Neuronal stem cell (in vitro differentiated cells): ENCODE results near the gene CUX1.

Source experiments
- DNase-seq: peaks from one replicate; pipeline ENCODE4 v3.0.0-alpha.2; 2013; ENCODE audit warnings: low spot score
- H2AFZ ChIP-seq: one replicate; pipeline ENCODE4 v1.6.1; 2013; ENCODE audit warnings: mild to moderate bottlenecking, low read length, inconsistent platforms
- H2AK5ac ChIP-seq: 2 replicates; pipeline ENCODE4 v1.6.1; 2013; ENCODE audit warnings: low read depth, mild to moderate bottlenecking, inconsistent platforms, low read length, moderate library complexity, mixed read lengths
- H2BK120ac ChIP-seq: 2 replicates; pipeline ENCODE4 v1.6.1; 2013; ENCODE audit warnings: low read depth, mild to moderate bottlenecking, inconsistent platforms, low read length, moderate library complexity, mixed read lengths
- H2BK12ac ChIP-seq: one replicate; pipeline ENCODE4 v1.6.1; 2013; ENCODE audit warnings: low read length, inconsistent platforms
- H2BK15ac ChIP-seq: 2 replicates; pipeline ENCODE4 v1.6.1; 2013; ENCODE audit warnings: mild to moderate bottlenecking, low read length, inconsistent platforms, mixed read lengths
- H2BK5ac ChIP-seq: one replicate; pipeline ENCODE4 v1.6.1; 2013; ENCODE audit warnings: inconsistent platforms, mild to moderate bottlenecking, low read length, moderate library complexity
- H3K14ac ChIP-seq: one replicate; pipeline ENCODE4 v1.6.1; 2013; ENCODE audit warnings: low read length, inconsistent platforms
- H3K18ac ChIP-seq: 2 replicates; pipeline ENCODE4 v1.6.1; 2013; ENCODE audit warnings: low read length, inconsistent platforms
- H3K23ac ChIP-seq: 2 replicates; pipeline ENCODE4 v1.6.1; 2013; ENCODE audit warnings: low read depth, mild to moderate bottlenecking, mixed read lengths, low read length, inconsistent platforms; ENCODE audit not compliant: poor library complexity
- H3K27ac ChIP-seq: replicated peaks from 3 replicates; pipeline ENCODE4 v1.5.1; 2013; ENCODE audit warnings: low read length, inconsistent platforms
- H3K27me3 ChIP-seq, 3 experiments: 2 replicates each; pipeline ENCODE4 v1.6.1; 2013; ENCODE audit warnings: low read length in 3 of 3, mild to moderate bottlenecking in 2 of 3, inconsistent platforms in 1 of 3, low read depth in 1 of 3, mixed read lengths in 1 of 3, moderate library complexity in 1 of 3; ENCODE audit not compliant: control insufficient read depth in 3 of 3, insufficient read depth in 3 of 3
- H3K36me3 ChIP-seq, 2 donors: replicated peaks in 1 of 2; 2 replicates each; pipeline ENCODE4 v1.6.1; 2013; ENCODE audit warnings: low read length in 2 of 2; ENCODE audit not compliant: control insufficient read depth in 2 of 2, insufficient read depth in 2 of 2
- H3K4ac ChIP-seq: 2 replicates; pipeline ENCODE4 v1.6.1; 2013; ENCODE audit warnings: inconsistent platforms, mild to moderate bottlenecking, low read length, moderate library complexity
- H3K4me1 ChIP-seq, 2 donors: 1 replicate in 1 of 2; 2 replicates in 1 of 2; pipeline ENCODE4 v1.6.1; 2013; ENCODE audit warnings: low read length in 2 of 2, low read depth in 1 of 2; ENCODE audit not compliant: control insufficient read depth in 2 of 2, insufficient read depth in 1 of 2
- H3K4me2 ChIP-seq: one replicate; pipeline ENCODE4 v1.6.1; 2013; ENCODE audit warnings: mild to moderate bottlenecking, low read length, inconsistent platforms; ENCODE audit not compliant: insufficient read depth, poor library complexity, severe bottlenecking
- H3K4me3 ChIP-seq, 2 donors: 2 replicates each; pipeline ENCODE4 v1.5.1; 2013; ENCODE audit warnings: low read length in 2 of 2, mild to moderate bottlenecking in 2 of 2, inconsistent platforms in 1 of 2, moderate library complexity in 1 of 2
- H3K79me1 ChIP-seq: one replicate; pipeline ENCODE4 v1.6.1; 2013; ENCODE audit warnings: low read depth, mild to moderate bottlenecking, inconsistent platforms, low read length, moderate library complexity
- H3K9ac ChIP-seq: one replicate; pipeline ENCODE4 v1.6.1; 2013; ENCODE audit warnings: mild to moderate bottlenecking, low read depth, low read length, inconsistent platforms; ENCODE audit not compliant: poor library complexity
- H3K9me3 ChIP-seq, 2 donors: replicated peaks in 1 of 2; 2 replicates each; pipeline versions ENCODE3 to v1.6.1; 2013; ENCODE audit warnings: low read length in 2 of 2, mild to moderate bottlenecking in 2 of 2, inconsistent platforms in 1 of 2, low read depth in 1 of 2, mixed read lengths in 1 of 2, moderate library complexity in 1 of 2; ENCODE audit not compliant: control insufficient read depth in 2 of 2, insufficient read depth in 1 of 2
- H4K8ac ChIP-seq: one replicate; pipeline ENCODE4 v1.6.1; 2013; ENCODE audit warnings: low read depth, mild to moderate bottlenecking, inconsistent platforms, low read length, moderate library complexity
- H4K91ac ChIP-seq: one replicate; pipeline ENCODE4 v1.6.1; 2013; ENCODE audit warnings: low read length, low read depth, mild to moderate bottlenecking, inconsistent platforms; ENCODE audit not compliant: poor library complexity
- WGBS, 2 donors: extraction: QIAGEN DNeasy Blood & Tissue Kit; methylation state at CpG; one replicate each; pipeline ENCODE4 v1.1.7; 2013; ENCODE audit warnings: missing lambda C conversion rate in 2 of 2, mixed read lengths in 1 of 2; ENCODE audit not compliant: insufficient read length in 2 of 2, insufficient replicate concordance in 1 of 2; ENCODE audit errors: extremely low coverage in 2 of 2; 5-methylcytosine and 5-hydroxymethylcytosine counted together

CUX1 gene

GRCh38 chr7:102018876-102019275, 201.4 kb downstream of the CUX1 start:
- Histone ChIP-seq H2BK5ac (no peak overlapping the region), H3K4me3 (no peak overlapping the region), H2BK15ac (no peak overlapping the region), H3K79me1 (no peaks in the 10 kb centered on the region), H4K91ac (no peak overlapping the region), H2BK120ac (no peak overlapping the region), H3K9ac (no peak overlapping the region), H4K8ac (no peak overlapping the region), H3K14ac (no peak overlapping the region), H3K4me1 (peaks cover 1 to 8% of the 10 kb centered on the region in 2 donors), H3K4ac (no peak overlapping the region), H2AK5ac (no peak overlapping the region), H3K9me3 (no peaks in the 10 kb centered on the region), H3K27ac (no peak overlapping the region), H3K18ac (no peak overlapping the region), H2AFZ (no peak overlapping the region), H3K27me3 (no peaks in the 10 kb centered on the region), H3K36me3 (peaks cover 3 to 7% of the 10 kb centered on the region in 2 donors), H3K4me2 (no peak overlapping the region), H2BK12ac (no peak overlapping the region), H3K23ac (no peak overlapping the region)
- no peak for DNase-seq
- WGBS, 2 donors: no CpG with 5 or more reads among the region's 12 CpGs

DNA sequence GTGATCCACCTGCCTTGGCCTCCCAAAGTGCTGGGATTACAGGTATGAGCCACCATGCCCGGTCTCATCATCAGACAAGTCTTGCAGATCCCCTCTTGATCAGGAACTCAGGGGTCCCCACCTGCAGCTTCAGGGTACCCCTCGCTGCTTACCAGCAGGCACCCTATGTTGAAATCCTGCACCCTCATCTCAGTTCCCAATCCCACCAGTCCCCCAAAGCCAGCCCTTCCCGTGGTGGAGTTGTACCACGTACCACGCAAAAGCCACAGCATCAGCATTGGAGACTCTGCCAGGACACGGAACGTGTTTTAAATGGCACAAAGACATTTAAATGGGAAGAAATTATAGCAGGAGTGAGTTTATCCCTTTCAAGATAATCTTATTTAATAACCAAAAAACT, 202.0 kb downstream of the CUX1 start:
- Histone ChIP-seq H3K14ac (no peak overlapping the region), H3K27ac (no peak overlapping the region), H3K9ac (no peak overlapping the region), H2AFZ (no peak overlapping the region), H4K91ac (no peak overlapping the region), H3K9me3 (no peaks in the 10 kb centered on the region), H3K36me3 (peaks cover 3 to 7% of the 10 kb centered on the region in 2 donors), H2BK5ac (no peak overlapping the region), H3K4ac (no peak overlapping the region), H2BK120ac (no peak overlapping the region), H4K8ac (no peak overlapping the region), H3K27me3 (no peaks in the 10 kb centered on the region), H2BK15ac (no peak overlapping the region), H3K18ac (no peak overlapping the region), H2BK12ac (no peak overlapping the region), H3K4me2 (no peak overlapping the region), H3K23ac (no peak overlapping the region), H3K79me1 (no peaks in the 10 kb centered on the region), H3K4me3 (no peak overlapping the region), H2AK5ac (no peak overlapping the region), H3K4me1 (peaks cover 0 to 4% of the 10 kb centered on the region in 2 donors)
- WGBS, 2 donors: no CpG with 5 or more reads among the region's 7 CpGs
- no peak for DNase-seq

DNA sequence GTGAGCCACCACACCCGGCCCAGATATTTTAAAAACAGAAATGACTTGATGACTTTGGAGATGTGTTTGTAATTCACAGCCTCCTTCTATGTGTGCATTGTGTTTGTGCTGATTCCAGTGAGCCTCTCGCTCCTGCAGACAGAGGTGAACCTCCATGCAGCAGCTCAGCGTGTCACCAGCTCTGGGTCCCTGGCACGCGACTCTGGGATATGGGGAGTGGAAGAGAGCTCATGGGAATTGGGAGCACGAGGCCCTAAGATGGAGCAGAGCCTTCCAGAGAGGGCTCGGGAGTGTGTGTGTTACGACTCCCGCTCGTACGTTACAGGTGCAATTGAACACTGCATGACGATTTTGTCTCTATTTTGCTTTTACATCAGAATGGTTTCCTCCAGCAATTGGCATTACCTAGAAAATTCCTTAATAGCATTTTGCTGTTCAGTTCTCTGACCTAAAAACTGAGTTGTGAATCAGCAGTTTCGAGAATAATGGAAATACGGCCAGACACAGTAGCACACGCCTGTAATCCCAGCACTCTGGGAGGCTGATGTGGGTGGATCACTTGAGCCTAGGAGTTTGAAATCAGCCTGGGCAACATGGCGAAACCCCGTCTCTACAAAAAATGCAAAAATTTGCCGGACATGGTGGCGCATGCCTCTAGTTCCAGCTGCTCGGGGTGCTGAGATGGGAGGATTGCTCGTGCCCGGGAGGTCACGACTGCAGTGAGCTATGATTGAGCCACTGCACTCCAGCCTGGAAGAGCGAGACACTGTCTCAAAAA, 204.6 kb downstream of the CUX1 start:
- peaks cover 0 to 4% of the 10 kb centered on the region in 2 donors for H3K4me1 ChIP-seq
- no peak overlapping the region for H2BK5ac ChIP-seq
- no peak overlapping the region for H2BK15ac ChIP-seq
- no peak overlapping the region for H3K27ac ChIP-seq
- no peak overlapping the region for H2BK120ac ChIP-seq
- no peak overlapping the region for H2AK5ac ChIP-seq
- no peak for DNase-seq
- no peak overlapping the region for H3K23ac ChIP-seq
- H3K18ac ChIP-seq: peak overlapping the region; percentile 52
- H3K4me2 ChIP-seq: no peak overlapping the region
- H3K9me3 ChIP-seq: no peaks in the 10 kb centered on the region
- H2AFZ ChIP-seq: no peak overlapping the region
- no peak overlapping the region for H4K8ac ChIP-seq
- no CpG with 5 or more reads among the region's 24 CpGs for WGBS, 2 donors
- H2BK12ac ChIP-seq: no peak overlapping the region
- no peak overlapping the region for H3K9ac ChIP-seq
- H3K14ac ChIP-seq: no peak overlapping the region
- no peaks in the 10 kb centered on the region for H3K27me3 ChIP-seq
- no peak overlapping the region for H4K91ac ChIP-seq
- H3K4ac ChIP-seq: no peak overlapping the region
- H3K79me1 ChIP-seq: no peaks in the 10 kb centered on the region
- H3K4me3 ChIP-seq: peak overlapping the region in 1 of 2 donors; percentile 66
- peaks cover 3 to 7% of the 10 kb centered on the region in 2 donors for H3K36me3 ChIP-seq

GRCh38 chr7:102024005-102024768, 206.8 kb downstream of the CUX1 start:
- WGBS, 2 donors: no CpG with 5 or more reads among the region's 10 CpGs
- Histone ChIP-seq H3K9me3 (no peaks in the 10 kb centered on the region), H3K23ac (no peak overlapping the region), H3K4me3 (no peak overlapping the region), H3K14ac (no peak overlapping the region), H3K4me1 (peaks cover 0 to 6% of the 10 kb centered on the region in 2 donors), H4K8ac (no peak overlapping the region), H2BK12ac (no peak overlapping the region), H3K27ac (no peak overlapping the region), H3K27me3 (no peaks in the 10 kb centered on the region), H2BK15ac (no peak overlapping the region), H2AFZ (no peak overlapping the region), H3K36me3 (peaks cover 7 to 15% of the 10 kb centered on the region in 2 donors), H3K18ac (peak overlapping the region; percentile 79), H3K4ac (no peak overlapping the region), H2BK5ac (no peak overlapping the region), H3K4me2 (no peak overlapping the region), H4K91ac (no peak overlapping the region), H3K79me1 (no peaks in the 10 kb centered on the region), H2BK120ac (no peak overlapping the region), H2AK5ac (no peak overlapping the region), H3K9ac (no peak overlapping the region)
- no peak for DNase-seq
